Fibroblast of skin of scalp (primary cell): ENCODE data around the gene TNIK. TPM values are rescaled to one million over a fixed set of nuclear protein-coding genes. Genes with fewer than 3 reads are reported as not detected.

Experiments used
- DNase-seq: peaks from one replicate; pipeline ENCODE4 v3.0.0-alpha.2; 2013
- polyA plus RNA-seq, 2 experiments: library from polyadenylated mRNA; unstranded; fragments of 120-200 nt; gene quantifications; one replicate each; pipeline ENCODE4 v1.2.1, GENCODE V29; 2013; ENCODE audit not compliant: insufficient read length in 2 of 2

The TNIK gene
- 1.5 TPM for polyA plus RNA-seq (2013, experiment 1 of 2; ENCODE audit: insufficient read length)
- polyA plus RNA-seq (2013, experiment 2 of 2; ENCODE audit: insufficient read length) = 2.9 TPM

- DNase-seq = peak; percentile 77
Measured at GRCh38 chr3:171459942-171460724, at the start of gene TNIK. TNIK (minus strand) TSS chr3:171460405; CDS start chr3:171460063, 342 bp downstream.

- no peak for DNase-seq
Measured at GRCh38 chr3:171508676-171509075, 48.5 kb upstream of the TNIK start.

- no peak for DNase-seq
Measured at GRCh38 chr3:171508206-171508605, 48.0 kb upstream of the TNIK start.

- no peak for DNase-seq
Measured at GRCh38 chr3:171506743-171507319, 46.6 kb upstream of the TNIK start.

- no peak for DNase-seq
Measured at GRCh38 chr3:171505822-171506333, 45.7 kb upstream of the TNIK start.

- no peak for DNase-seq
Measured at GRCh38 chr3:171504376-171504775, 44.2 kb upstream of the TNIK start.

- no peak for DNase-seq
Measured at GRCh38 chr3:171503817-171504216, 43.6 kb upstream of the TNIK start.

- no peak for DNase-seq
Measured at GRCh38 chr3:171498921-171499320, 38.7 kb upstream of the TNIK start.

GRCh38 chr3:171497468-171497867 lies 37.3 kb upstream of the TNIK start:
- DNase-seq = no peak

GRCh38 chr3:171495413-171495812 lies 35.2 kb upstream of the TNIK start:
- no peak for DNase-seq

GRCh38 chr3:171494457-171495109 lies 34.4 kb upstream of the TNIK start:
- DNase-seq = no peak

- no peak for DNase-seq
Measured at GRCh38 chr3:171491361-171491760, 31.2 kb upstream of the TNIK start.

- no peak for DNase-seq
Measured at GRCh38 chr3:171490901-171491300, 30.7 kb upstream of the TNIK start.

GRCh38 chr3:171489348-171489747 lies 29.1 kb upstream of the TNIK start:
- no peak for DNase-seq

GRCh38 chr3:171488479-171488878 lies 28.3 kb upstream of the TNIK start:
- no peak for DNase-seq

GRCh38 chr3:171487382-171487781 lies 27.2 kb upstream of the TNIK start:
- no peak for DNase-seq

- DNase-seq = no peak
Measured at GRCh38 chr3:171485338-171485737, 25.1 kb upstream of the TNIK start.

- DNase-seq = no peak
Measured at GRCh38 chr3:171481011-171481410, 20.8 kb upstream of the TNIK start.

GRCh38 chr3:171480526-171480925 lies 20.3 kb upstream of the TNIK start:
- DNase-seq = no peak

GRCh38 chr3:171476532-171477102 lies 16.4 kb upstream of the TNIK start:
- no peak for DNase-seq

- DNase-seq = no peak
Measured at GRCh38 chr3:171472552-171472951, 12.3 kb upstream of the TNIK start.

GRCh38 chr3:171470714-171471227 lies 10.6 kb upstream of the TNIK start:
- no peak for DNase-seq

- DNase-seq = no peak
Measured at GRCh38 chr3:171469376-171469775, 9.2 kb upstream of the TNIK start.
